GM15510 (cell line): ENCODE data around the gene UBASH3A.

ENCODE experiments used
- POLR2A ChIP-seq: IDR thresholded peaks from 3 replicates; pipeline ENCODE4 v1.6.1; 2011; ENCODE audit warnings: borderline replicate concordance; ENCODE audit not compliant: insufficient read length; ENCODE audit errors: extremely low read depth

UBASH3A gene

GRCh38 chr21:42437786-42438185 lies 34.1 kb downstream of the UBASH3A start:
- TF ChIP-seq POLR2A, result no peak

- TF ChIP-seq POLR2A, result no peak
Observed at GRCh38 chr21:42438316-42439205, 34.9 kb downstream of the UBASH3A start.

GRCh38 chr21:42439284-42440186 lies 35.8 kb downstream of the UBASH3A start:
- TF ChIP-seq POLR2A, result no peak

DNA sequence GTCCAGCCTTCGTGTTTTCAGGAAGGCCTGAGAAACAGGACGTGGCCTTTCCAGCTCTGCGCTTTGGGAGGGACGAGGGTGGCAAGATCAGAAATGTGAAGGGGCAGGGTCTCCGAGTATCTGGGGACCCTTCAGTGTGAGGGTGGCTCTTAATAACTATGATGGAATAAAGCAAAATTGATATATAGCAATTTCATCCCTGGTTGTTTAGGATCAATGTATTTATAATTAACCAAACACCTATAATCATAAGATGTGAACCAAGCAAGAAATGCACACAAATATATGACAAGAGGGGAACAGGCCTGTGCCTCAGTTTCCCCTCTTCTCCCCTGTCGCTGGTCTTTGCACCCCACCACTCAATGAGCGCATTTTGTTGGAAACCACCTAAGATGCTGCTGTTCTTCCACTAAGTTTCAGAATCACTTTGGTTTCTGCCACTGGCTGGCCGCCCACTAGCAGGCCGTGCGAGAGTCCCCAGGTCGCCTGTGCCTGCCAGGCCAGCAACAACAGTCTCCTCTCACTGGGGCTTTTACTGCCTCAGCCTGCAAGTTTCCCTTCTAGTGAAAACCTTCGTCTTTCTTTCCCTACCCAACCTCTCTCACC lies 36.6 kb downstream of the UBASH3A start:
- no peak for TF ChIP-seq POLR2A

GRCh38 chr21:42441963-42442362 lies 38.3 kb downstream of the UBASH3A start:
- no peak for TF ChIP-seq POLR2A

GRCh38 chr21:42443181-42443785 lies 39.6 kb downstream of the UBASH3A start:
- TF ChIP-seq POLR2A, result no peak

DNA sequence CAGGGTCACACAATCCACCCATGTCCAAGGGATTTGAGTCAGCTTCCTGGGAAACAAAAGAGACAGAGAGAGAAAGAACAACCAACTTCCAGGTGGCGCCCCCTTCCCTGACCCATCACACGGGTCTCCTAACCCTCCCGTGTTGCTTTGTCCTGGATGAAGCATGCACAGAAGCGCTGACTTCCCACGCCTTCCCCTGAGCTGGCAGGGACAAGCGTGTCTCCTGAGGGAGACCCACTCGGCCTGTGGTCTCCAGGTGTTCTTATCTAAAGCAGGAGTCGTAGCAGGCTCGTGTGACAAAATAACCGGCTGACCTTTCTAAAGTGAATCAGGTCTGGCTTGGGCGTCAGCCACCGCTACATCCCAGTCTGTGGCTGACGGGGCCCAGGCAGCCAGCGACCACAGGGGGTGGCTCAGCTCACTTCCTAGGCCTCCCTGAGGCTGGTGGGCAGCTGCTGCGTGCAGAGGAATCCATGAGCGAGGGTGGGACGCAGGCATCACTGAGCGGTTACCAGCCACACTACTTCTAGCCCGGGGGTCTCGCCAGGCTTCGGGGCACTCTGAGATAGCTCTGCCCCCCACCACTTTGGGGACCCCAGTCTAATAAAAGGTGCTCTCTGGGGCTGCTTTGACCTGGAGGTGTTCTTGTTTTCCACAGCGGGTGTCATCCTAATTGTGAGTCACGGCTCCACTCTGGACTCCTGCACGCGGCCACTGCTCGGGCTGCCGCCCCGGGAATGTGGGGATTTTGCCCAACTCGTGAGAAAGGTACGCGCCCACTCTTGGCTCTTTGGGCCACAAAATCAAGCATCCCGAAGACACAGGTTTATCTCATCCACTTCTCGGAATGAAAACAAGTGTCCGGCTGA lies 40.4 kb downstream of the UBASH3A start:
- TF ChIP-seq POLR2A, result no peak

DNA sequence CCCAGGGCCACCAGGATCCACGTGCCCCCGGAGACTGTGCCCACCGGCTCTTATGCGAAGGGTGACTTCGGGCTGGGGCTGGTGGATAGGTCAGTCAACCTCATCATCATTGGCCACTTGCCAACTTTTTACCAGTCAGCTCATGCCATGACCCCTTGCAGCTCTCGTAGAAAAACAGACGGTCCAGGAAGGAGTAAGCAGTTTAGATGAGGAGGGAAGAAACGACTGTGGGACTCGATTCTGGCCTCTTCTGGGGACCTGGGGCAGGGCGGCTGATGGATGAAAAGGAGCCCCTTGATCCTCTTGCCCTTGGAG lies 41.0 kb downstream of the UBASH3A start:
- no peak for TF ChIP-seq POLR2A

DNA sequence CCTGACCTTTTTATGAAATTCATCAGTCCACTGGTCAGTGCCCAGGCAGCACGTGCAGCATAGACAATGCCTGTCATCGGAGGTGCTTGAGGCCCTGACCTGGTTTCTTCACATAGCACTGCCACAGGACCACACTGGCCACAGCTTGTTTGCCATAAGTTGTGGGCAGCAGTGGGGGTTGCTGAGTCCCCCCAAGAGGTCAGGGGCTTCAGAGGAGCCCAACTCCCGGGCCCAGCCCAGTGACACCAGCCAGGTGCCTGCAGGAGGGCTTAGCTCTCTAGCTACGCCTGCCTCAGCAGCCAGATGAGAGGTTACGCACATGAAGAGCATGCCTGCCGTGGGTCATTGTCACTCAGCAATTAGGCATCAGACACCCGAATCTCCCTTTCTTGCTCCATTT lies 41.6 kb downstream of the UBASH3A start:
- TF ChIP-seq POLR2A, result no peak

DNA sequence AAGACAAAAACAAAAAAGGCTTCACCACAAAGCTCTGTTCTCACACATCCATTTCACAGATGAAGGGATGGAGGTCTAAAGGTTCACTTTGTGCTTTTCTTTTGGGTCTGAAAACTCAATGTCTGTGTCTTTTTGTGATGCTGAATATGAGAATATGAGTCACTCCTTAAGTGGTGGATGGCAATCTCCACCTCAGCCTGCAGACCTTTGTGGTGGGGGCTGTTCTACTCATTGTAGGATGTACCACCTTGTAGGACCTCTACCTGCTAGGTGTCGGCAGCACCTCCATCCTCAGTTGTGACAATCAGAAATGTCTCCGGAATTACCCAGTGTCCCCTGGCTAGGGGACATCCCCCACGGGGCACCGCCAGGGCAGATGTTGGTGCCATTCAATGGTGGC lies 42.8 kb downstream of the UBASH3A start:
- TF ChIP-seq POLR2A, result no peak

DNA sequence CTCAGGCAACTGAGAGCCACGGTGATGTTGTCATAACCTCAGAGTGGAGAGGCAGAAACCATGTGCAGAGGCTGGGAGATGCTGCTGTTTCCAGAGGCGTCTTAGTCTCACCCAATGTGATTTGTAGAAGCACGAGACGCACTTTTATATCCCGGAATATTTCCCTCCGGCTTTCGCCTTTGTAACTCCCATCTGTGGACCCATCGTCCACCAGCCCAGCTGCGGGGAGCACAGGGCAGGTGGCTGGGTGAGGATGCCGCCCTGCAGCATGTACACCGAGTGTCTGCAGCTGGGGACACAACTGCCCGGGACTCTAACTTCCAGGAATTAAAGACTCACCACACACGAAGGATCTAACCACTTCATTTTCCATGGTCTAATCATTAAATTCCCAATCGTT lies 43.5 kb downstream of the UBASH3A start:
- no peak for TF ChIP-seq POLR2A

GRCh38 chr21:42447732-42448131 lies 44.0 kb downstream of the UBASH3A start:
- TF ChIP-seq POLR2A, result no peak

DNA sequence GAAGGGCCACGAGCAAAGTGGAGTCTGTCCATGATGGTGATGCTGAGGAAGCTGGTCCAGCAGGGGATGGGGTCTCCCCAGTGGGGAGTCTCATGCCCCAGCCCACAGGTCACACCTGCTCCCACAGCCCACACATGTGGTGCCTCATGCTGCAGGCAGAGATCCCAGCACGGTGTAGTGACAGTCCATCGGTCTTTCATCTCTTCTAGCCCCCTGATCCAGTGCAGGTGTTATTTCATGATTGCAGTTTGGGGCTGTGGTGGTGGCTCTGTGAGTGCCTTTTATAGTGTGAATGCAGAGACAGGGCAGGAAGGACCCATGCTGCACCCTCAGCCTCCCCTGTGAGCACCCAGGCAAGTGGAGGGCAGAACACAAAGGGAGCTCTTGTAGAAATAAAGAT lies 45.0 kb downstream of the UBASH3A start:
- TF ChIP-seq POLR2A, result no peak

- no peak for TF ChIP-seq POLR2A
Observed at GRCh38 chr21:42451941-42452340, 48.2 kb downstream of the UBASH3A start.
